ENCODE measurements around the gene BACE1.

BACE1 gene

GRCh38 chr11:117299351-117300282, 16.4 kb downstream of the BACE1 start:
- CTCF ChIA-PET: no interaction called here
- Mint-ChIP-seq H3K27ac (no peak overlapping the region), H3K4me1 (no peaks in the 10 kb centered on the region)

DNA sequence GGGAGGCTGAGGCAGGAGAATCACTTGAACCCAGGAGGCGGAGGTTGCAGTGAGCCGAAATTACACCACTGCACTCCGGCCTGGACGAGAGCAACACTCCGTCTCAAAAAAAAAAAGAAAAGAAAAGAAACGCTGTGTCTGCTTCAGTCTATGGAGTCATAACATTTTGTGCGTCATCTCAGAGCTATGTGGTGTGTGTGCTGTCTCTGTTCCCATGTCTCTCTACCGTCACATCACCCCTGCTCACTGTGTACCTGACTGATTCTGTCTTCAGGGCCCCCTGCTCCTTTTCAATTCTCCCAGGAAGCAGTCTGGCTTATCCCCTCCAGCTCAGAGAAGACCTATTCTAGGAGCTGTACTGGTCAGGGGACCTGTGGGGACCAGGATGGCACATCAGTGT, 17.9 kb downstream of the BACE1 start:
- H3K36me3 Mint-ChIP-seq: no peaks in the 10 kb centered on the region
- CTCF ChIA-PET: no interaction called here
- DNase-seq: no peak
- no peak overlapping the region for H3K27ac Mint-ChIP-seq
- no peaks in the 10 kb centered on the region for H3K9me3 Mint-ChIP-seq
- no peaks in the 10 kb centered on the region for H3K4me1 Mint-ChIP-seq
- peaks cover under 1% of the 10 kb centered on the region for H3K27me3 Mint-ChIP-seq
- H3K4me3 Mint-ChIP-seq: no peak overlapping the region

More at GRCh38 chr11:117299351-117300282, 16.4 kb downstream of the BACE1 start:
- peaks cover 3% of the 10 kb centered on the region for H3K27me3 Mint-ChIP-seq
- H3K9me3 Mint-ChIP-seq: no peaks in the 10 kb centered on the region
- no peak for DNase-seq
- no peaks in the 10 kb centered on the region for H3K36me3 Mint-ChIP-seq
- H3K4me3 Mint-ChIP-seq: no peak overlapping the region

DNA sequence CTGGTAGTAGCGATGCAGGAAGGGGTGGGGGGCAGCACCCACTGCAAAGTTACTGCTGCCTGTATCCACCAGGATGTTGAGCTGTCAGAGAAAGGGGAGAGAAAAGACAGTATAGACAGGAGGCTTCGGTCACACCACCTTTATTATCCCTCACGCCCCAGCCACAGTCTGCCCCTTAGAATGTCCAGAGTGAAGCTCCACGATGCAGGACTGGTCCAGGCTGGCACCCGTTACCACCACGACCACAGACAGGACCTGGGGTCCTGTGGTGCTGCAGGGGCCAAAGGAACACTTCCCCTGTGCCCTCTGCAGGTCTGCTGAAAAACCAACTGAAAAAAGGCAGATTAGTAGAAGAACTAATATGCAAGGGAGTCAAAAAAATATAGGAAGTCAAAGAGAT, 19.2 kb downstream of the BACE1 start:
- no peak for DNase-seq
- Mint-ChIP-seq H3K27ac (no peak overlapping the region), H3K4me3 (no peak overlapping the region), H3K4me1 (no peaks in the 10 kb centered on the region), H3K9me3 (no peaks in the 10 kb centered on the region), H3K36me3 (no peaks in the 10 kb centered on the region), H3K27me3 (no peaks in the 10 kb centered on the region)
- CTCF ChIA-PET: no interaction called here

GRCh38 chr11:117295438-117296137, 20.5 kb downstream of the BACE1 start:
- CTCF ChIA-PET: no interaction called here
- Mint-ChIP-seq H3K27ac (no peak overlapping the region), H3K4me3 (no peak overlapping the region), H3K4me1 (no peaks in the 10 kb centered on the region), H3K27me3 (no peaks in the 10 kb centered on the region), H3K36me3 (no peaks in the 10 kb centered on the region), H3K9me3 (no peaks in the 10 kb centered on the region)
- DNase-seq: no peak

DNA sequence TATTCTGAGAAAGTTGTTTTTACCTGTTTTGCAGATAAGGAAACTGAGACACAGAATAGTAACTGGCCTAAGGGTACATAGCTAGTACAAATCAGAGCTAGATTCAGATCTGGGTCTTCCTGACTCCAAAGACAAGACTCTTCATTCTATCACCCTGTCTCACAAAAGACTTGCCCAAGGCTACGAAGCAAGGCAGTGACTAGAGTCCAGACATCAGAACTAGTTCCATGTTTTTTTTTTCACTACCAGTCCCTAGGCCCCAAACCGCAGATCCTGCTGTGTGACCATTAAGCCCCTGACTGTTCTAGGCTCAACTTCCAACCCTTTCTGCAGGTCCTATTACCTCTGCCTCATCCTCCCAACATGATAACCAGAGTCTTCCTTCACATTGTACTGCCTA, 23.4 kb downstream of the BACE1 start:
- Mint-ChIP-seq H3K4me1 (no peaks in the 10 kb centered on the region), H3K36me3 (no peaks in the 10 kb centered on the region), H3K9me3 (no peaks in the 10 kb centered on the region), H3K4me3 (no peak overlapping the region), H3K27ac (no peak overlapping the region), H3K27me3 (no peaks in the 10 kb centered on the region)
- CTCF ChIA-PET: no interaction called here
- DNase-seq: no peak

DNA sequence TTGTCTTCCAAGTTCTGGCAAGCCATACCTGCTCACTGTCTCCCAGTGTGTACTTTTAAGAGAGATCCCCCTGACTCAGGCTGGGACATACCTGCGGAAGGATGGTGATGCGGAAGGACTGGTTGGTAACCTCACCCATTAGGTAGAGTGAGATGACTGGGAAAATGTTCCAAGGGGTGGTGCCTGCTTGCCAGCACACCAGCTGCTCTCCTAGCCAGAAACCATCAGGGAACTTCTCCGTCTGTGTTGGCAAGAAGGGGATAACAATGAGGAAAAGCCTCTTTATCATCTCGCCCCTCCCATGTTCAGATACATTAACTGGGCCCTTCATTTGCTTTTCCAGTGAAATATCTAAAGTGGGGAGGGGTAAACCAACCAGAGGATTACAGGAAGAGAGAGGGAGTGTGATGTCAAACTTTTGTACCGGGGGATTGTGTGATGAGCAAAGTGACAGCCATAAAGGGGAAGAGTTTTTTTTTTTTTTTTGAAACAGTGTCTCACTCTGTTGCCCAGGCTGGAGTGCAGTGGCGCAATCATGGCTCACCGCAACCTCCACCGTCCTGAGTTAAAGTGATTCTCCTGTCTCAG, 25.2 kb downstream of the BACE1 start, which contains the start of gene BACE1-AS:
TSS of gene BACE1-AS (plus strand) at position 538 of the 588 bp plus-strand sequence.
- Mint-ChIP-seq H3K4me1 (no peaks in the 10 kb centered on the region), H3K4me3 (no peak within 1 kb of the TSS), H3K9me3 (no peaks in the 10 kb centered on the region), H3K27ac (no peak within 1 kb of the TSS), H3K27me3 (no peaks in the 10 kb centered on the region), H3K36me3 (peaks cover 7% of the 10 kb centered on the region)
- CTCF ChIA-PET: no interaction called here
- no peak for DNase-seq

- no peak overlapping the region for H3K27ac Mint-ChIP-seq
- CTCF ChIA-PET: no interaction called here
- H3K4me3 Mint-ChIP-seq: no peak overlapping the region
Observed at GRCh38 chr11:117289795-117290194, 26.3 kb downstream of the BACE1 start.

GRCh38 chr11:117287668-117288067, 28.4 kb downstream of the BACE1 start:
- Mint-ChIP-seq H3K27me3 (no peaks in the 10 kb centered on the region), H3K4me1 (no peaks in the 10 kb centered on the region), H3K4me3 (no peak overlapping the region), H3K36me3 (peaks cover 18% of the 10 kb centered on the region), H3K27ac (no peak overlapping the region), H3K9me3 (no peaks in the 10 kb centered on the region)
- DNase-seq: no peak
- CTCF ChIA-PET: no interaction called here

More at GRCh38 chr11:117289795-117290194, 26.3 kb downstream of the BACE1 start:
- Mint-ChIP-seq H3K4me1 (no peaks in the 10 kb centered on the region), H3K27me3 (no peaks in the 10 kb centered on the region), H3K9me3 (no peaks in the 10 kb centered on the region), H3K36me3 (peaks cover 12% of the 10 kb centered on the region)
- DNase-seq: no peak

DNA sequence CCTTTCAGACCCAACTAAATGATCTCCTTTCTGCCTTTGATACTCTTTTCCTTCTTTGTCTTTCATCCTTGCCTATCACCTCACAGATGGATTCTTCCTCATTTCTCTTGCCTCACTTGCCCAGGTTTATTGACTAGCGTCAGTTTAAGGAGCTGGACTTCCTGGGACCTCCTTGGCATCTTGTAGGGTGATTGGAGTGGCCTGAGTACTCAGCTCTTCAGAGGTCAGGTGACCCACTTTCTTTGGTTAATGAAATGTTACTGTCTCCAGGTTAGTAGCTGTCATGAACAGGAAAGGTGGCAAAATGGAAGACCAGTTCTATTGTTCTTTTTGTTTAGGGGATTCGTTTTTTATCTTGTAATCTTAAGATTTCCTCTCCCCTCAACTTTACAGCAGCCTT, 29.5 kb downstream of the BACE1 start:
- Mint-ChIP-seq H3K27ac (no peak overlapping the region), H3K27me3 (no peaks in the 10 kb centered on the region), H3K9me3 (no peaks in the 10 kb centered on the region), H3K4me3 (no peak overlapping the region), H3K36me3 (peaks cover 29% of the 10 kb centered on the region), H3K4me1 (no peaks in the 10 kb centered on the region)
- CTCF ChIA-PET: no interaction called here
- DNase-seq: no peak

GRCh38 chr11:117284053-117284452, 32.0 kb downstream of the BACE1 start:
- Mint-ChIP-seq H3K36me3 (peaks cover 39% of the 10 kb centered on the region), H3K4me1 (peaks cover 18% of the 10 kb centered on the region)

DNA sequence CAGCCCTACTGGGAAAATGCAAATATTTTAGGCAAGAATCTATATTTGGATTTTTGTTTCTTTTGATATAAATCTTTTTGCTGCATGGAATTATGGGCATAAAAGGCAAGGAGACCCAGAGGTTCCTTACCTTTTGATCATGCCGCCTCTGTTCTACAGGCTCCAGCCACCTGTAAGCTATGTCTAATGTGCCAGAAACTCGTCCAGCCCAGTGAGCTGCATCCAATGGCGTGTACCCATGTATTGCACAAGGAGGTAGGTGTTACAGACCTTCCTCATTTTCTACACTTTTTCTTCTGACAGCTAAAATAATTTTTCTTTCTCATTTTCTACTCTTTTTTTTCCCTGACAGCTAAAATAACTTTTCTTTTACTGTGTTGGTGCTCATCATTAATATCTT, 33.1 kb downstream of the BACE1 start:
- H3K36me3 Mint-ChIP-seq: peaks cover 39% of the 10 kb centered on the region
- H3K27me3 Mint-ChIP-seq: no peaks in the 10 kb centered on the region
- H3K4me3 Mint-ChIP-seq: no peak overlapping the region
- peaks cover 22% of the 10 kb centered on the region for H3K4me1 Mint-ChIP-seq
- CTCF ChIA-PET: no interaction called here
- no peak overlapping the region for H3K27ac Mint-ChIP-seq
- H3K9me3 Mint-ChIP-seq: no peaks in the 10 kb centered on the region
- no peak for DNase-seq

More at GRCh38 chr11:117284053-117284452, 32.0 kb downstream of the BACE1 start:
- Mint-ChIP-seq H3K27me3 (no peaks in the 10 kb centered on the region), H3K27ac (no peak overlapping the region), H3K4me3 (no peak overlapping the region), H3K9me3 (no peaks in the 10 kb centered on the region)
- CTCF ChIA-PET: no interaction called here
- no peak for DNase-seq

GRCh38 chr11:117281869-117282268, 34.2 kb downstream of the BACE1 start:
- H3K4me1 Mint-ChIP-seq: peaks cover 22% of the 10 kb centered on the region
- H3K27me3 Mint-ChIP-seq: no peaks in the 10 kb centered on the region
- H3K27ac Mint-ChIP-seq: peak overlapping the region; percentile 43
- peaks cover 39% of the 10 kb centered on the region for H3K36me3 Mint-ChIP-seq
- H3K4me3 Mint-ChIP-seq: no peak overlapping the region
- no peak for DNase-seq
- no peaks in the 10 kb centered on the region for H3K9me3 Mint-ChIP-seq
- CTCF ChIA-PET: no interaction called here

DNA sequence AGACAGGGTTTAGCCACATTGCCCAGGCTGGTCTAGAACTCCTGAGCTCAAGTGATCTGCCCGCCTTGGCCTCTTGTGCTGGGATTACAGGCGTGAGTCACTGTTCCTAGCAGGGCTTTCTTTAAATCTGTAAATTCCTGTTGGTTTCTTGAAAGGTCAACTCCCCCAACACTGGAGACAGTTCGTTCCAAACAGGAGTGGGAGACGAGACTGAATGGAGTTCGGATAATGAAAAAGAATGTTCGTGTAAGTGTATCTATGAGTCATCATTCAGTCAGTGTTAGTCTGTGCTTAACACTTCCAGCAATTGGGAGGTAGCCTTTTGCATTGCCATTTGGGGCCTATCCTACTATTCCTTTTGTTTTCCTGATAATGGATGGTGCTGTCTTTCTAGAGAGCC, 34.9 kb downstream of the BACE1 start:
- no peak overlapping the region for H3K4me3 Mint-ChIP-seq

GRCh38 chr11:117279711-117280376, 36.2 kb downstream of the BACE1 start:
- CTCF ChIA-PET: no interaction called here
- Mint-ChIP-seq H3K27me3 (no peaks in the 10 kb centered on the region), H3K27ac (peak overlapping the region; percentile 95), H3K4me3 (peak overlapping the region; percentile 53), H3K9me3 (no peaks in the 10 kb centered on the region), H3K4me1 (peaks cover 30% of the 10 kb centered on the region), H3K36me3 (peaks cover 37% of the 10 kb centered on the region)
- no peak for DNase-seq

More for the DNA sequence above, 34.9 kb downstream of the BACE1 start:
- Mint-ChIP-seq H3K27ac (no peak overlapping the region), H3K36me3 (peaks cover 35% of the 10 kb centered on the region), H3K4me1 (peaks cover 22% of the 10 kb centered on the region), H3K27me3 (no peaks in the 10 kb centered on the region), H3K9me3 (no peaks in the 10 kb centered on the region)
- no peak for DNase-seq
- CTCF ChIA-PET: no interaction called here
